Bronchial epithelial cell (primary cell): ENCODE measurements around the gene MRPS27. TPM values are rescaled to one million over a fixed set of nuclear protein-coding genes. Genes with fewer than 3 reads are reported as not detected.
A peak's percentile ranks its signal among the peaks of the same experiment; 100 is the strongest.

ENCODE experiments used
- DNase-seq: peaks from one replicate; pipeline ENCODE4 v3.0.0-alpha.2; 2010; ENCODE audit warnings: low read depth
- FAIRE-seq: peaks from 2 replicates; lab custom pipeline; 2011; peaks lifted over from hg19 to GRCh38; lab: Jason Lieb, UNC
- H3K27me3 ChIP-seq: 2 replicates; pipeline ENCODE4 v1.5.1; 2011; ENCODE audit warnings: low read length; ENCODE audit not compliant: control insufficient read depth, insufficient read depth
- H3K36me3 ChIP-seq: 2 replicates; pipeline ENCODE4 v1.5.1; 2011; ENCODE audit warnings: low read length; ENCODE audit not compliant: control insufficient read depth, insufficient read depth
- H3K4me3 ChIP-seq: 2 replicates; pipeline ENCODE4 v1.5.1; 2011; ENCODE audit warnings: mild to moderate bottlenecking, low read depth, low read length, control low read depth
- total RNA-seq: library from RNA; depleted of rRNA; stranded (reverse); fragments of >200 nt; gene quantifications from 2 replicates; pipeline ENCODE4 v1.2.1, GENCODE V29; 2014
- TF ChIP-seq, protein P1 (sequence below): IDR thresholded peaks from 2 replicates; pipeline ENCODE4 v1.5.1; 2011; ENCODE audit warnings: mild to moderate bottlenecking, moderate library complexity, low read length, control low read depth, inconsistent platforms; ENCODE audit not compliant: insufficient read depth, severe bottlenecking

The MRPS27 gene
- total RNA-seq, 1 donor from 2014 or later: 53.4 TPM

- Histone ChIP-seq H3K27me3 (no peaks in the 10 kb centered on the region), H3K4me3 (peak overlapping the region; percentile 82), H3K36me3 (no peaks in the 10 kb centered on the region)
- TF ChIP-seq, protein P1, sequence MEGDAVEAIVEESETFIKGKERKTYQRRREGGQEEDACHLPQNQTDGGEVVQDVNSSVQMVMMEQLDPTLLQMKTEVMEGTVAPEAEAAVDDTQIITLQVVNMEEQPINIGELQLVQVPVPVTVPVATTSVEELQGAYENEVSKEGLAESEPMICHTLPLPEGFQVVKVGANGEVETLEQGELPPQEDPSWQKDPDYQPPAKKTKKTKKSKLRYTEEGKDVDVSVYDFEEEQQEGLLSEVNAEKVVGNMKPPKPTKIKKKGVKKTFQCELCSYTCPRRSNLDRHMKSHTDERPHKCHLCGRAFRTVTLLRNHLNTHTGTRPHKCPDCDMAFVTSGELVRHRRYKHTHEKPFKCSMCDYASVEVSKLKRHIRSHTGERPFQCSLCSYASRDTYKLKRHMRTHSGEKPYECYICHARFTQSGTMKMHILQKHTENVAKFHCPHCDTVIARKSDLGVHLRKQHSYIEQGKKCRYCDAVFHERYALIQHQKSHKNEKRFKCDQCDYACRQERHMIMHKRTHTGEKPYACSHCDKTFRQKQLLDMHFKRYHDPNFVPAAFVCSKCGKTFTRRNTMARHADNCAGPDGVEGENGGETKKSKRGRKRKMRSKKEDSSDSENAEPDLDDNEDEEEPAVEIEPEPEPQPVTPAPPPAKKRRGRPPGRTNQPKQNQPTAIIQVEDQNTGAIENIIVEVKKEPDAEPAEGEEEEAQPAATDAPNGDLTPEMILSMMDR: peak; percentile 89
- DNase-seq (peak; percentile 94), FAIRE-seq (no peak)
Measured at GRCh38 chr5:72307968-72308852, 11.8 kb downstream of the MRPS27 start.

- Histone ChIP-seq H3K27me3 (no peaks in the 10 kb centered on the region), H3K36me3 (no peaks in the 10 kb centered on the region), H3K4me3 (peak overlapping the region; percentile 82)
- DNase-seq (no peak), FAIRE-seq (no peak)
- TF ChIP-seq, protein P1: no peak
Measured at GRCh38 chr5:72307573-72307967, 12.5 kb downstream of the MRPS27 start.

- no peak for DNase-seq
- Histone ChIP-seq H3K4me3 (no peak overlapping the region), H3K27me3 (no peaks in the 10 kb centered on the region), H3K36me3 (no peaks in the 10 kb centered on the region)
- no peak for FAIRE-seq
- TF ChIP-seq, protein P1: no peak
Measured at GRCh38 chr5:72305194-72306142, 14.6 kb downstream of the MRPS27 start.

GRCh38 chr5:72302171-72302570 is 17.9 kb downstream of the MRPS27 start:
- H3K4me3 ChIP-seq: no peak overlapping the region
- no peaks in the 10 kb centered on the region for H3K36me3 ChIP-seq
- TF ChIP-seq, protein P1: no peak
- DNase-seq (no peak), FAIRE-seq (no peak)
- H3K27me3 ChIP-seq: no peaks in the 10 kb centered on the region

GRCh38 chr5:72301557-72301956 is 18.5 kb downstream of the MRPS27 start:
- DNase-seq (no peak), FAIRE-seq (no peak)
- Histone ChIP-seq H3K36me3 (peaks cover 1% of the 10 kb centered on the region), H3K27me3 (no peaks in the 10 kb centered on the region), H3K4me3 (no peak overlapping the region)
- TF ChIP-seq, protein P1: no peak
